ENCODE measurements around the gene TXNL4B.
A peak's percentile ranks its signal among the peaks of the same experiment; 100 is the strongest.

TXNL4B gene

DNA sequence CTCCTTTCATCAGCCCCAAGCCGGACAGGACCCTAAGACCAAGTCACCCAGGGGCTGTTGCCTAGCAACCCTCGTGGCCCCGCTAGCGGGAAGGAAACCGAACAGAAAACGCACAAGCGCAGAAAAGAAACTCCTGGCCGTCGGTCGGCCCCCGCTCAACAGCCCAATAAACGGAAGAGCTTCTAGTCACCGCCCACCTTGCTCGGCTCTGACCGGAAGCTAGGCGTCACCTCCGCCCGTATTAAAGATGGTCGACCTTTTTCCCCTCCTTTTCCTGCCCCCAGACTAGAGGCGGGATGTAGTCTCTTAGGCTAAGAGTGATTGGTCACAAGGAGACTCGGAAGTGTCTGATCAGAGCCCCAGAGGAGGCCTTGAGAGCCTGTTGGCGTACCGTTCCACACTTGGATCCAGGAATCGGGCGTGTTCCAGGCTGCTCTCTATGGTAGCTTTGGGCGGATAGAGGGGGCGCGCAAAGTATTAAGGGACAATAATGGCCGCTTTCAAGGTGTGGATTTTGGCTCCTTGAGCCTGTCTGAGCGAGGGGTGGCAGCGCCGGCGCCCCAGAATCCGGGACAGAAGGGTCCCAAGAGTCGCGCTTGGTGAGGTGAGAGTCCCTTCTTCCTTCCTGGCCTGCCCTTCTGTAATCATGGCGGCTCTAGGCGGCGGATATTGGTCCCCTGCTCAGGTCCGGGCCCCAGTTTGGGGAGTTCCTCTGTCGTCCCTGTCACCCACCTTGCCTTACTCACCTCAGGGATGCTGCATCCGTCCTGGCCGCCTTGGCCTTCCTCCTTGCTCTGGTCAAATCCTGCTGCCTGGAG lies at the start of gene TXNL4B, which contains the start of gene DHX38:
TXNL4B (minus strand) TSS at position 173 of the 818 bp plus-strand sequence. CDS start 2,871 bp downstream, outside the sequence.
DHX38 (plus strand) TSS at position 400 of the 818 bp plus-strand sequence. CDS start 2,311 bp downstream, outside the sequence.
- Histone ChIP-seq H3K9me3 (ENCODE audit: insufficient read depth, low read depth, low read length) (no peaks in the 10 kb centered on the region), H3K27ac (ENCODE audit: low read length) (no peak within 1 kb of the TSS), H3K4me1 (ENCODE audit: insufficient read depth, low read length) (0 out of 2 replicates have a peak, but pooled peaks cover 8% of the 10 kb centered on the region), H3K27me3 (ENCODE audit: insufficient read depth, low read length) (no peaks in the 10 kb centered on the region), H3K9ac (ENCODE audit: low read depth, low read length) (peak within 1 kb of the TSS; percentile 90), H3K4me3 (ENCODE audit: low read length) (peak within 1 kb of the TSS; percentile 96), H3K36me3 (ENCODE audit: insufficient read depth, low read depth, low read length) (peaks cover 47% of the 10 kb centered on the region)

DNA sequence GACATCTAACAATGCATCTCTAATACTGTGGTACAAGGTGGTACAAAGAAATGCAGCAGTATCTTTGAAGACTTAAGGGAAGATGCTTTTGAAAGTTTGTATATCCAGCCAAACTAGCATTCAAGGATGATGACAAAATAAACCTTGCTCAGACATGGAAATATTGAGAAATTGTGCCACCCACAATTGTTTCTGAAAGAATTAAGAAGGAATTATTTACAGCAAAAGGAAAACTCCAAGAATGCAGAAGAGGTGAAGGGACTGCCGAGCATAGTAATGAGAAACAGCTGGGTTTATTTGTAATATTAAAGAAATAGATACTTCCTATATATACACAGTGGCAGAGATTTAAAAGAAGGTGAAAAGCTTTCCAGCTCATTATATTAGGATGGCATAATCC lies 49.1 kb upstream of the TXNL4B start:
- Histone ChIP-seq H3K9me3 (ENCODE audit: insufficient read depth, low read depth, low read length) (no peaks in the 10 kb centered on the region), H3K27me3 (ENCODE audit: insufficient read depth, low read length) (no peaks in the 10 kb centered on the region), H3K4me3 (ENCODE audit: low read length) (no peak overlapping the region), H3K4me1 (ENCODE audit: insufficient read depth, low read length) (no peaks in the 10 kb centered on the region), H3K36me3 (ENCODE audit: insufficient read depth, low read depth, low read length) (no peaks in the 10 kb centered on the region), H3K9ac (ENCODE audit: low read depth, low read length) (no peak overlapping the region), H3K27ac (ENCODE audit: low read length) (no peak overlapping the region)

DNA sequence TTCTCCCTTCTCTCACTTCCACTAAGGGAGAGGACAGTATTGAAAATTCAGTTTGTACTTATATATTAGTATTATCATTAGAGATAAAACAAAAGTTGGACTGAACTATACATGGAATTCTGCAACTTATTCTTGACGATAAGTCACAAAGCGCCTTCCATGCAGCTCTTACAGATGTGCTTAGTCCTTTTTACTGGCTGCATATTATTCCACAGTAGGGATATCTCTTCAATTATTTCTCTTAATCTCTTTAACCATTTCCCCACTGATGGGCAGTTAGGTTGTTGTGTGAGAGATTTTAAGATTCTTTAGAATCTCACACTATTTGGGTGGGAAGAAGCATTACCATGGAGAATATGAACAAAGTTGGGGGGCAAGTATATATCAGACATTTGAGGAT lies 46.5 kb upstream of the TXNL4B start:
- no peak overlapping the region for H3K4me3 ChIP-seq (ENCODE audit: low read length)
- H3K27me3 ChIP-seq (ENCODE audit: insufficient read depth, low read length): no peaks in the 10 kb centered on the region
- H3K9ac ChIP-seq (ENCODE audit: low read depth, low read length): no peak overlapping the region
- no peaks in the 10 kb centered on the region for H3K36me3 ChIP-seq (ENCODE audit: insufficient read depth, low read depth, low read length)
- H3K4me1 ChIP-seq (ENCODE audit: insufficient read depth, low read length): no peaks in the 10 kb centered on the region
- no peak overlapping the region for H3K27ac ChIP-seq (ENCODE audit: low read length)
- no peaks in the 10 kb centered on the region for H3K9me3 ChIP-seq (ENCODE audit: insufficient read depth, low read depth, low read length)

DNA sequence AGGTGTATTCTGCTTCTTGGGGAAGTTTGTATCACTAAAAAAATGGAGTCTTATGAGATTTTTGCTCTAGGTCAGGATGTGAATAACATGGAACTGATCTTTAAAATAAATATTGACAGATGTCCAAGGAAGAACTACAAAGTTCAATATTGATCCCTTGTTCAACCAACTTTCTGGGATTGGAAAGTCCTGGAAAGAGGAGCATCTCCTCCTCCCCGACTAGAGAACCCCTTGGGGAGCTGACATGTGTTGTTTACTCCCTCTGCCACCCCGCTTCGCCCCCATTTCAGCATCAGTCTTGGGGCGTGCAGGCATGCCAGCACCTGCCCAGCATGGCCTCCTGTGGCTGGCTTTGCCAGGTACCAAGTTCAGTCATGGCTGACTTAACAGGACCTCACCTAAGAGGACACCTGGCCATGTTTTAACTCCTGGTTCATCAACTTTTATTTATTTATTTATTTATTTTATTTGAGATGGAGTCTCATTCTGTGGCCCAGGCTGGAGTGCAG lies 44.7 kb upstream of the TXNL4B start:
- Histone ChIP-seq H3K27ac (ENCODE audit: low read length) (no peak overlapping the region), H3K9ac (ENCODE audit: low read depth, low read length) (no peak overlapping the region), H3K4me1 (ENCODE audit: insufficient read depth, low read length) (no peaks in the 10 kb centered on the region), H3K27me3 (ENCODE audit: insufficient read depth, low read length) (no peaks in the 10 kb centered on the region), H3K4me3 (ENCODE audit: low read length) (no peak overlapping the region), H3K36me3 (ENCODE audit: insufficient read depth, low read depth, low read length) (no peaks in the 10 kb centered on the region), H3K9me3 (ENCODE audit: insufficient read depth, low read depth, low read length) (no peaks in the 10 kb centered on the region)

DNA sequence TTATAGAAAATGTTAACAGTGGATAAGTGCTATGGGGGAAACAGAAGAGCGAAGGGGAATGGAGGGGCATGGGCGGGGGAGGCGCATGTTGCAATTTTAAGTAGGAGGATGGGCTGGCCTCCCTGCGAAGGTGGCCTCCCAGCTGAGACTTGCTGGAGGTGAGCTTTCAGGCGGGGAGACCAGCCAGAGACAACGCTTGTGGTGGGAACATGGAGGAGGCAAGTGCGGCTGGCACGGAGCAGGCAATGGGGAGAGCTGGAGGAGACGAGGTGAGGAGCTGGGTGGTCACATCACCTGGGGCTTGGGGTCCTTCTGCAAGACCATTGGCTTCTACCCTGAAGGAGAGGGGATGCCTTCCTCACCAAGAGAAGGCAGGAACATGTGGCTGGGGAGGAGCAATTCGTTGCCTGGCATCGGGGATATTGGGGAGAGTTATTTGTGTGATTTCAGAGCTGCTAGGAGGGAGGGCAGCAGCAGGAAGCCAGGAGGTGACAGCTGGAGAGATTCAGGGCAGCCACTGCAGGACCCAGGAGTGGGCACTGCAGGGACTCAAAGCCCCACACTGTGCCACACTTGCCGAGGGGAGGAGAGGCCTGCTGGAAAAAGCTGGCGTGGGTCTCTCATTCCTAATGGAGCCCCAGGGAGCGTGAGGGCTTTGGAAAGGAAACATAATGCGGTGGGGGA lies 44.1 kb upstream of the TXNL4B start:
- no peak overlapping the region for H3K27ac ChIP-seq (ENCODE audit: low read length)
- H3K27me3 ChIP-seq (ENCODE audit: insufficient read depth, low read length): no peaks in the 10 kb centered on the region
- no peak overlapping the region for H3K9ac ChIP-seq (ENCODE audit: low read depth, low read length)
- no peaks in the 10 kb centered on the region for H3K9me3 ChIP-seq (ENCODE audit: insufficient read depth, low read depth, low read length)
- no peaks in the 10 kb centered on the region for H3K36me3 ChIP-seq (ENCODE audit: insufficient read depth, low read depth, low read length)
- H3K4me1 ChIP-seq (ENCODE audit: insufficient read depth, low read length): no peaks in the 10 kb centered on the region
- no peak overlapping the region for H3K4me3 ChIP-seq (ENCODE audit: low read length)

DNA sequence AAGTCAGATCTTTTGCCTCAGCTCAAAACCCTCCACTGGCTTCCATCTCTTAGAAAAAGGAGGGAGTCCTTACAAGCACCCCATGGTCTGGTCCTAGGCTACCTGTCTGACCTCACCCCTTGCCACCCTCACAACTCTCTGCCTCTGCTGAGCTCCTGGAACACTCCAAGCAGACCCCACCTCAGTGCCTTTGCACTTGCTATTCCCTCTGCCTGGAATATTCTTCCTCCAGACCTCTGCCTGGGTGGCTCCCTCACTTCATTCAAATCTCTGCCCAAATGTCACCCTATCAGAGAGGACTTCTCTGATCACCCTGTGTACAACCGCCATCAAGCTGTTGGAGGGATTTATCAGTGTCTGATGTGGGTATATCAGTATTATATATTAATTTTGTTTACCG lies 41.1 kb upstream of the TXNL4B start:
- no peak overlapping the region for H3K9ac ChIP-seq (ENCODE audit: low read depth, low read length)
- no peak overlapping the region for H3K4me3 ChIP-seq (ENCODE audit: low read length)
- H3K4me1 ChIP-seq (ENCODE audit: insufficient read depth, low read length): no peaks in the 10 kb centered on the region; the same call in 1 of the 2 replicates
- H3K36me3 ChIP-seq (ENCODE audit: insufficient read depth, low read depth, low read length): no peaks in the 10 kb centered on the region
- H3K27ac ChIP-seq (ENCODE audit: low read length): no peak overlapping the region
- H3K27me3 ChIP-seq (ENCODE audit: insufficient read depth, low read length): no peaks in the 10 kb centered on the region
- no peaks in the 10 kb centered on the region for H3K9me3 ChIP-seq (ENCODE audit: insufficient read depth, low read depth, low read length)

DNA sequence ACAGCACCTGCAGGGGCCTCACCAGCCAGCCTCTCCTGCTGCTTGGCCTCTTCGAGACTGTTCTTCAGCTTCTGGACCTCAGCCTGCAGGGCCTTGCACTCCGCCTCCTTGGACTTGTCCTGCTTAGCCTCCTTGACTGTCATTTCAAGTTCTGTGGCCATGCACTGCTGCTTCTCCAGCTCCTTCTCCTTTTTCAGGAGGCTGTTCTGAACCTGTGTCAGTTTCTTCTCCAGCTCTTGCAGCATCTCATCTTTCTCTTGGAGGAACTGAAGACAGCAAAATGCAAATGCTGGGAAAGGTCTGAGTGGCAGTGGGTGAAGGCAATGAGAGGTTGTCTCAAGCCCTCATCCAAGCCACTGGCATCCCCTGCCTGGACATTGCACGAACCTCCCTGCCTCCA lies 39.3 kb upstream of the TXNL4B start:
- Histone ChIP-seq H3K9ac (ENCODE audit: low read depth, low read length) (no peak overlapping the region), H3K4me3 (ENCODE audit: low read length) (no peak overlapping the region), H3K9me3 (ENCODE audit: insufficient read depth, low read depth, low read length) (no peaks in the 10 kb centered on the region), H3K4me1 (ENCODE audit: insufficient read depth, low read length) (no peaks in the 10 kb centered on the region; the same call in 1 of the 2 replicates), H3K36me3 (ENCODE audit: insufficient read depth, low read depth, low read length) (no peaks in the 10 kb centered on the region), H3K27me3 (ENCODE audit: insufficient read depth, low read length) (no peaks in the 10 kb centered on the region), H3K27ac (ENCODE audit: low read length) (no peak overlapping the region)

DNA sequence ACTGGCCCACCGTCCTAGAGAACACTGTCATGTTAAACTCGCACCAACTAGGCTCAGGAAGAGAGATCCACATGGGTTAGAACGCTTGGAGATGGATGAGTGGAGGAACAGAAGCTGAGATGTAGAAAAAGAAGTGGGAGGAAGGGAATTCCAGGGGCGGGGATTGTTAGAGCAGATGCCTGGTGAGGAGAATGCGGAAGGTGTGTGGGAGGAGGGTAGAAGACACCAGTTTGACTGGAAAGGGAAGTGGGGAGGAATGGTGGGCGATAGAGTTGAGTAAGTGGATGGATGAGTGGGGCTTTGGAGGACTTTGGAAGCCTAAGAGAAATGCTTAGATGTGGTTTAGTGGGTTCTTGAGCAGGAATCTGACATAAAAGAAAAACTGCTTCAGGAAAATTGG lies 37.6 kb upstream of the TXNL4B start:
- Histone ChIP-seq H3K9me3 (ENCODE audit: insufficient read depth, low read depth, low read length) (no peaks in the 10 kb centered on the region), H3K27me3 (ENCODE audit: insufficient read depth, low read length) (no peaks in the 10 kb centered on the region)

DNA sequence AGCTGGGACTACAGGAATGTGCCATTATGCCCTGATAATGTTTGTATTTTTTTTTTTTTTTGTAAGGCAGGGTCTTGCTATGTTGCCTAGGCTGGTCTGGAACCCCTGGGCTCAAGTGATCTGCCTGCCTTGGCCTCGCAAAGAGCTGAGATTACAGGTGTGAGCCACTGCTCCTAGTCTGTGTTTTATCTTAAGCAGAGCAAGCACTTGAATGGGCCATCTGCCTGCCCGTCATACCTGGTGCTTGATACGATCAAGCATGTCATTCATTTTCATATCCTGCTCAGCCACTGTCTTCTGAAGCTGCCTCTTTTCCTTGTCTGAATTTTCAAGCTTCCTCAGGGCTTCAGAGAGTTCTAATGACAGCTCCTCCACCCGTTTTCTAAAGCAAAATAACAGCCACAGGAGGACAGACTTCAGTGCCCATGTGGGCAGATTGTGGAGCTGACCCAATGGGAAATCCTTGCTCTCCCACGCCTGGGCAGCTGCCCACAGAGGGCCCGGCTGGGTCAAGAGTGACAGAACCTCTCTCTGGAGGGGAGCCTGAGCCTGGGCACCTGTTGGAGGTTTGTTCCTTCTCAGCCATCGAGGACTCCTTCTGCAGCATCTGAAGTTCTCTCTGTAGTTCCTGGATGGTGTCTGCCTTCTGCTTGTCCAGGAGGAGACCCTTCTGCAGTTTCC lies 36.7 kb upstream of the TXNL4B start:
- no peaks in the 10 kb centered on the region for H3K9me3 ChIP-seq (ENCODE audit: insufficient read depth, low read depth, low read length)
- H3K36me3 ChIP-seq (ENCODE audit: insufficient read depth, low read depth, low read length): no peaks in the 10 kb centered on the region
- no peak overlapping the region for H3K9ac ChIP-seq (ENCODE audit: low read depth, low read length)
- H3K4me3 ChIP-seq (ENCODE audit: low read length): no peak overlapping the region
- H3K4me1 ChIP-seq (ENCODE audit: insufficient read depth, low read length): peaks cover 5% of the 10 kb centered on the region; the same call in 1 of the 2 replicates
- H3K27ac ChIP-seq (ENCODE audit: low read length): no peak overlapping the region
- no peaks in the 10 kb centered on the region for H3K27me3 ChIP-seq (ENCODE audit: insufficient read depth, low read length)

More for the DNA sequence above, 37.6 kb upstream of the TXNL4B start:
- H3K4me1 ChIP-seq (ENCODE audit: insufficient read depth, low read length): no peaks in the 10 kb centered on the region; the same call in 1 of the 2 replicates
- H3K9ac ChIP-seq (ENCODE audit: low read depth, low read length): no peak overlapping the region
- H3K27ac ChIP-seq (ENCODE audit: low read length): no peak overlapping the region
- no peaks in the 10 kb centered on the region for H3K36me3 ChIP-seq (ENCODE audit: insufficient read depth, low read depth, low read length)
- no peak overlapping the region for H3K4me3 ChIP-seq (ENCODE audit: low read length)

DNA sequence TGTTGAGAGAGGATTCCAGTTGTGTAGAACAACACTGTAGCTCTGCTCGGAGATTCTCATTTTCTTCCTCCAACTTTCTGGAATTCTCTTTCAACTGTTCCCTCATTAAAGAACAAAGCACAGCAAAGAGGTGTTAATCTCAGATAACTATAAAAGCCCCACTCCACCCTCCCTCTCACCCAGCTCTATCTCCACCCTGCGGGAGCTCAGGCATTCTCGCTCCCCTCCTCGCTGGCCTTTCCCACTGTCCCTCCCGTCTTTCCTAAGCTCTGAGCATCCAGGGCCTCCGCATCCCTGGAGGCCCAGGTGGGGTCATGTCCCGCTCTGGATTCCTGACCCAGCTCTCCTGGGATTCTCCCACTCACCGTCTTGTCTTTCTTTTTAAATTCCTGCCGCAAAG lies 35.3 kb upstream of the TXNL4B start:
- Histone ChIP-seq H3K27ac (ENCODE audit: low read length) (no peak overlapping the region), H3K9ac (ENCODE audit: low read depth, low read length) (no peak overlapping the region), H3K4me1 (ENCODE audit: insufficient read depth, low read length) (peaks cover 6% of the 10 kb centered on the region; the same call in 1 of the 2 replicates), H3K27me3 (ENCODE audit: insufficient read depth, low read length) (no peaks in the 10 kb centered on the region), H3K9me3 (ENCODE audit: insufficient read depth, low read depth, low read length) (no peaks in the 10 kb centered on the region), H3K36me3 (ENCODE audit: insufficient read depth, low read depth, low read length) (no peaks in the 10 kb centered on the region), H3K4me3 (ENCODE audit: low read length) (no peak overlapping the region)

DNA sequence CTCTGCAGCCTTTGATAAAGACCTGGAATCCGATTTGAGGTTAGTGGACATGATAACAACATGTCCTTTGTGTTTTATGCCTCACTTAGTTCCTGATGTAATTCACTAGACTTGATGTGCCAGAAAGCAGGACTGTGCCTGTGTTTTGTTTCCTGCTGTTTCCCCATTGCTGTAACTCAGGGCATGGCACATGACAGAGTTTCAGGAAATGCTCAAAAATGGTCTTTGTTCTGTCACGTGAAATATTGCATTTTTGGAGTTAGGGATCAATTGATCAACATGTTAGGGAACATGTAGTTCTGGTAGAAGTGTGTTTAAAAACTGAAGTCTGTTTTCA lies 33.0 kb upstream of the TXNL4B start:
- Histone ChIP-seq H3K4me3 (ENCODE audit: low read length) (no peak overlapping the region), H3K9ac (ENCODE audit: low read depth, low read length) (no peak overlapping the region), H3K9me3 (ENCODE audit: insufficient read depth, low read depth, low read length) (no peaks in the 10 kb centered on the region), H3K27ac (ENCODE audit: low read length) (no peak overlapping the region), H3K36me3 (ENCODE audit: insufficient read depth, low read depth, low read length) (no peaks in the 10 kb centered on the region), H3K4me1 (ENCODE audit: insufficient read depth, low read length) (peaks cover 6% of the 10 kb centered on the region; the same call in 1 of the 2 replicates), H3K27me3 (ENCODE audit: insufficient read depth, low read length) (no peaks in the 10 kb centered on the region)
